DND-41 (cell line): Measurements from ENCODE around the gene GNAZ.

Experiments used
- CTCF ChIP-seq: IDR thresholded peaks from 2 replicates; pipeline ENCODE4 v1.5.1; 2012; ENCODE audit warnings: borderline replicate concordance, low read length, moderate library complexity, mild to moderate bottlenecking; ENCODE audit not compliant: poor library complexity, severe bottlenecking; ENCODE audit errors: extremely low read depth
- EZH2 ChIP-seq: IDR thresholded peaks from 3 replicates; pipeline ENCODE4 v1.6.1; 2012; ENCODE audit warnings: borderline replicate concordance, low read depth, mild to moderate bottlenecking, moderate library complexity, low read length, inconsistent platforms; ENCODE audit not compliant: severe bottlenecking

DNA sequence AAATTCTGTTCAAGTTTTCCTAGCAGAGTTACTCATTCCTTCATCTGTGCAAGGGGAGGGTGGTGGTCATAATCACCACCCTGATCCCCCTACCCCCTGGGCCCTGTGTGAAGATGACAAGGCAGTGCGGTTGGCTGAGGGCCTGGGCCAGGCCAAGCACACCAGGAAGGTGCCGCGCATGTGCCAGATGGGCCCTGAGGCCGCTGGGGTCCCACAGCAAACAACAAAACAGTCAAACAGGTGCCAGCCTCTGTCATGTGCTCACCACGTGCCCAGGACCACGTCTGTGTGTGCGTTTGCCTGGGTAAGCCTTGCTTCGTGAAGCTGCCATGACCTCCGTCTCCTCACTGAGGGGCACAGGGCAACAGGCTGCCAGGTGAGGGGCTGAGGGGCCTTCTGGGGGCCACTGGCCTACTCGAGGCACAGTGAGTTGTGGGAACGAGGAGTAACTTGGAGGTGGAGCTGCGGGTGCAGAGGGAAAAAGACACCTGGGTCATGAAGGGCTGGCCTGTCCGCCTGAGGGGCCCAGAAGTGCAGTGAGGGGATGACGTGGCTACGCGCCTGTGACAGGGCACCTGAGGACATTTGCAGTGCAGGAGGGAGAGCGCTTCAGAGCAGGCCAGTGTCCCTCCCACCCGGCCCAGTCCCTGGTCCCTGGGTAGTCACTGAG lies 45.6 kb downstream of the GNAZ start:
- no peak for TF ChIP-seq CTCF
- no peak for TF ChIP-seq EZH2
